ENCODE results near the gene DHRS7.

DNA sequence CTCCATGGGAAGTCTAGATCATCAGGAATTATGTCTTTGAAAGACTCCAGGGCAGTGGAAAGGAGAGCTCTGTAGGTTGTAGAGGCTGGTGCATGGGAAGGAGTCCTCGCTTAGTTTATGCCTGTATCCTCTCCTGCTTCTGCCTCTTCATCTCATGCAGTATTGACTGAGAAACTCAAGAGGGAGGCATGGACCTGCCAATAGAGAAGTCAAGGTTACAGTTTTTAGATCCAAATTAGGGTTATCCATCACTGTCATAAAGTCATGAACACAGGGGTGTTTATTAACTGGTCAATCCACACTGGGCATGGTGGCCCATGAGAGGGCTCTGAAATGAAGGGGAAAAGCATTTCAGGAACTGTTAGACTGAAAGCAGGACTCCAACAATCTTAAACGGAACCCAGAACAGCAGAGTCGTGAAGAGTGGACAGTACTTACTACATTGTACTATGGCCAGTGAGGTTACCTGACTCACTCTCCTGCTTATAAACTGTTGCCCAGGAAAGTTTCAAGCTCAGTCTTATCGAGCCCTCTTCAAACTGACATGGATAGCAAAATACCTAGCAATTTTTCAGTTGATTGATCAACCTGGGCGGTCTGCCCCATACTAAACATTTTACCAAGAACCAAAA is 30.1 kb upstream of the DHRS7 start:
- TF ChIP-seq, protein P1, sequence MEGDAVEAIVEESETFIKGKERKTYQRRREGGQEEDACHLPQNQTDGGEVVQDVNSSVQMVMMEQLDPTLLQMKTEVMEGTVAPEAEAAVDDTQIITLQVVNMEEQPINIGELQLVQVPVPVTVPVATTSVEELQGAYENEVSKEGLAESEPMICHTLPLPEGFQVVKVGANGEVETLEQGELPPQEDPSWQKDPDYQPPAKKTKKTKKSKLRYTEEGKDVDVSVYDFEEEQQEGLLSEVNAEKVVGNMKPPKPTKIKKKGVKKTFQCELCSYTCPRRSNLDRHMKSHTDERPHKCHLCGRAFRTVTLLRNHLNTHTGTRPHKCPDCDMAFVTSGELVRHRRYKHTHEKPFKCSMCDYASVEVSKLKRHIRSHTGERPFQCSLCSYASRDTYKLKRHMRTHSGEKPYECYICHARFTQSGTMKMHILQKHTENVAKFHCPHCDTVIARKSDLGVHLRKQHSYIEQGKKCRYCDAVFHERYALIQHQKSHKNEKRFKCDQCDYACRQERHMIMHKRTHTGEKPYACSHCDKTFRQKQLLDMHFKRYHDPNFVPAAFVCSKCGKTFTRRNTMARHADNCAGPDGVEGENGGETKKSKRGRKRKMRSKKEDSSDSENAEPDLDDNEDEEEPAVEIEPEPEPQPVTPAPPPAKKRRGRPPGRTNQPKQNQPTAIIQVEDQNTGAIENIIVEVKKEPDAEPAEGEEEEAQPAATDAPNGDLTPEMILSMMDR (conservative IDR thresholded peaks at IDR 0.05; ENCODE audit: low read depth in 2 of 2), result peak; percentile 56 to 77
- TF ChIP-seq POLR2AphosphoS5 (IDR thresholded peaks at IDR 0.05; ENCODE audit: low read depth), result no peak
- TF ChIP-seq EZH2 (IDR thresholded peaks at IDR 0.05; ENCODE audit: low read depth, unreplicated experiment), result no peak
- TF ChIP-seq EZH2phosphoT487 (IDR thresholded peaks at IDR 0.05; ENCODE audit: unreplicated experiment), result no peak
- TF ChIP-seq, protein P2, sequence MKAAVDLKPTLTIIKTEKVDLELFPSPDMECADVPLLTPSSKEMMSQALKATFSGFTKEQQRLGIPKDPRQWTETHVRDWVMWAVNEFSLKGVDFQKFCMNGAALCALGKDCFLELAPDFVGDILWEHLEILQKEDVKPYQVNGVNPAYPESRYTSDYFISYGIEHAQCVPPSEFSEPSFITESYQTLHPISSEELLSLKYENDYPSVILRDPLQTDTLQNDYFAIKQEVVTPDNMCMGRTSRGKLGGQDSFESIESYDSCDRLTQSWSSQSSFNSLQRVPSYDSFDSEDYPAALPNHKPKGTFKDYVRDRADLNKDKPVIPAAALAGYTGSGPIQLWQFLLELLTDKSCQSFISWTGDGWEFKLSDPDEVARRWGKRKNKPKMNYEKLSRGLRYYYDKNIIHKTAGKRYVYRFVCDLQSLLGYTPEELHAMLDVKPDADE (IDR thresholded peaks at IDR 0.05), result no peak
- no peak for TF ChIP-seq CREB1 (CRISPR knock-in tag; IDR thresholded peaks at IDR 0.05; ENCODE audit: low read depth)
- no peak for TF ChIP-seq STAT1 (IDR thresholded peaks at IDR 0.05; ENCODE audit: unreplicated experiment)
- no peak for TF ChIP-seq JUNB (IDR thresholded peaks at IDR 0.05; ENCODE audit: unreplicated experiment)
- TF ChIP-seq, protein P3, sequence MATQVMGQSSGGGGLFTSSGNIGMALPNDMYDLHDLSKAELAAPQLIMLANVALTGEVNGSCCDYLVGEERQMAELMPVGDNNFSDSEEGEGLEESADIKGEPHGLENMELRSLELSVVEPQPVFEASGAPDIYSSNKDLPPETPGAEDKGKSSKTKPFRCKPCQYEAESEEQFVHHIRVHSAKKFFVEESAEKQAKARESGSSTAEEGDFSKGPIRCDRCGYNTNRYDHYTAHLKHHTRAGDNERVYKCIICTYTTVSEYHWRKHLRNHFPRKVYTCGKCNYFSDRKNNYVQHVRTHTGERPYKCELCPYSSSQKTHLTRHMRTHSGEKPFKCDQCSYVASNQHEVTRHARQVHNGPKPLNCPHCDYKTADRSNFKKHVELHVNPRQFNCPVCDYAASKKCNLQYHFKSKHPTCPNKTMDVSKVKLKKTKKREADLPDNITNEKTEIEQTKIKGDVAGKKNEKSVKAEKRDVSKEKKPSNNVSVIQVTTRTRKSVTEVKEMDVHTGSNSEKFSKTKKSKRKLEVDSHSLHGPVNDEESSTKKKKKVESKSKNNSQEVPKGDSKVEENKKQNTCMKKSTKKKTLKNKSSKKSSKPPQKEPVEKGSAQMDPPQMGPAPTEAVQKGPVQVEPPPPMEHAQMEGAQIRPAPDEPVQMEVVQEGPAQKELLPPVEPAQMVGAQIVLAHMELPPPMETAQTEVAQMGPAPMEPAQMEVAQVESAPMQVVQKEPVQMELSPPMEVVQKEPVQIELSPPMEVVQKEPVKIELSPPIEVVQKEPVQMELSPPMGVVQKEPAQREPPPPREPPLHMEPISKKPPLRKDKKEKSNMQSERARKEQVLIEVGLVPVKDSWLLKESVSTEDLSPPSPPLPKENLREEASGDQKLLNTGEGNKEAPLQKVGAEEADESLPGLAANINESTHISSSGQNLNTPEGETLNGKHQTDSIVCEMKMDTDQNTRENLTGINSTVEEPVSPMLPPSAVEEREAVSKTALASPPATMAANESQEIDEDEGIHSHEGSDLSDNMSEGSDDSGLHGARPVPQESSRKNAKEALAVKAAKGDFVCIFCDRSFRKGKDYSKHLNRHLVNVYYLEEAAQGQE (IDR thresholded peaks at IDR 0.05; ENCODE audit: unreplicated experiment), result no peak
- no peak for TF ChIP-seq ZNF331 (CRISPR knock-in tag; IDR thresholded peaks at IDR 0.05; ENCODE audit: low read depth)
- no peak for TF ChIP-seq NANOG (IDR thresholded peaks at IDR 0.05; ENCODE audit: borderline replicate concordance)
- TF ChIP-seq, protein P4, sequence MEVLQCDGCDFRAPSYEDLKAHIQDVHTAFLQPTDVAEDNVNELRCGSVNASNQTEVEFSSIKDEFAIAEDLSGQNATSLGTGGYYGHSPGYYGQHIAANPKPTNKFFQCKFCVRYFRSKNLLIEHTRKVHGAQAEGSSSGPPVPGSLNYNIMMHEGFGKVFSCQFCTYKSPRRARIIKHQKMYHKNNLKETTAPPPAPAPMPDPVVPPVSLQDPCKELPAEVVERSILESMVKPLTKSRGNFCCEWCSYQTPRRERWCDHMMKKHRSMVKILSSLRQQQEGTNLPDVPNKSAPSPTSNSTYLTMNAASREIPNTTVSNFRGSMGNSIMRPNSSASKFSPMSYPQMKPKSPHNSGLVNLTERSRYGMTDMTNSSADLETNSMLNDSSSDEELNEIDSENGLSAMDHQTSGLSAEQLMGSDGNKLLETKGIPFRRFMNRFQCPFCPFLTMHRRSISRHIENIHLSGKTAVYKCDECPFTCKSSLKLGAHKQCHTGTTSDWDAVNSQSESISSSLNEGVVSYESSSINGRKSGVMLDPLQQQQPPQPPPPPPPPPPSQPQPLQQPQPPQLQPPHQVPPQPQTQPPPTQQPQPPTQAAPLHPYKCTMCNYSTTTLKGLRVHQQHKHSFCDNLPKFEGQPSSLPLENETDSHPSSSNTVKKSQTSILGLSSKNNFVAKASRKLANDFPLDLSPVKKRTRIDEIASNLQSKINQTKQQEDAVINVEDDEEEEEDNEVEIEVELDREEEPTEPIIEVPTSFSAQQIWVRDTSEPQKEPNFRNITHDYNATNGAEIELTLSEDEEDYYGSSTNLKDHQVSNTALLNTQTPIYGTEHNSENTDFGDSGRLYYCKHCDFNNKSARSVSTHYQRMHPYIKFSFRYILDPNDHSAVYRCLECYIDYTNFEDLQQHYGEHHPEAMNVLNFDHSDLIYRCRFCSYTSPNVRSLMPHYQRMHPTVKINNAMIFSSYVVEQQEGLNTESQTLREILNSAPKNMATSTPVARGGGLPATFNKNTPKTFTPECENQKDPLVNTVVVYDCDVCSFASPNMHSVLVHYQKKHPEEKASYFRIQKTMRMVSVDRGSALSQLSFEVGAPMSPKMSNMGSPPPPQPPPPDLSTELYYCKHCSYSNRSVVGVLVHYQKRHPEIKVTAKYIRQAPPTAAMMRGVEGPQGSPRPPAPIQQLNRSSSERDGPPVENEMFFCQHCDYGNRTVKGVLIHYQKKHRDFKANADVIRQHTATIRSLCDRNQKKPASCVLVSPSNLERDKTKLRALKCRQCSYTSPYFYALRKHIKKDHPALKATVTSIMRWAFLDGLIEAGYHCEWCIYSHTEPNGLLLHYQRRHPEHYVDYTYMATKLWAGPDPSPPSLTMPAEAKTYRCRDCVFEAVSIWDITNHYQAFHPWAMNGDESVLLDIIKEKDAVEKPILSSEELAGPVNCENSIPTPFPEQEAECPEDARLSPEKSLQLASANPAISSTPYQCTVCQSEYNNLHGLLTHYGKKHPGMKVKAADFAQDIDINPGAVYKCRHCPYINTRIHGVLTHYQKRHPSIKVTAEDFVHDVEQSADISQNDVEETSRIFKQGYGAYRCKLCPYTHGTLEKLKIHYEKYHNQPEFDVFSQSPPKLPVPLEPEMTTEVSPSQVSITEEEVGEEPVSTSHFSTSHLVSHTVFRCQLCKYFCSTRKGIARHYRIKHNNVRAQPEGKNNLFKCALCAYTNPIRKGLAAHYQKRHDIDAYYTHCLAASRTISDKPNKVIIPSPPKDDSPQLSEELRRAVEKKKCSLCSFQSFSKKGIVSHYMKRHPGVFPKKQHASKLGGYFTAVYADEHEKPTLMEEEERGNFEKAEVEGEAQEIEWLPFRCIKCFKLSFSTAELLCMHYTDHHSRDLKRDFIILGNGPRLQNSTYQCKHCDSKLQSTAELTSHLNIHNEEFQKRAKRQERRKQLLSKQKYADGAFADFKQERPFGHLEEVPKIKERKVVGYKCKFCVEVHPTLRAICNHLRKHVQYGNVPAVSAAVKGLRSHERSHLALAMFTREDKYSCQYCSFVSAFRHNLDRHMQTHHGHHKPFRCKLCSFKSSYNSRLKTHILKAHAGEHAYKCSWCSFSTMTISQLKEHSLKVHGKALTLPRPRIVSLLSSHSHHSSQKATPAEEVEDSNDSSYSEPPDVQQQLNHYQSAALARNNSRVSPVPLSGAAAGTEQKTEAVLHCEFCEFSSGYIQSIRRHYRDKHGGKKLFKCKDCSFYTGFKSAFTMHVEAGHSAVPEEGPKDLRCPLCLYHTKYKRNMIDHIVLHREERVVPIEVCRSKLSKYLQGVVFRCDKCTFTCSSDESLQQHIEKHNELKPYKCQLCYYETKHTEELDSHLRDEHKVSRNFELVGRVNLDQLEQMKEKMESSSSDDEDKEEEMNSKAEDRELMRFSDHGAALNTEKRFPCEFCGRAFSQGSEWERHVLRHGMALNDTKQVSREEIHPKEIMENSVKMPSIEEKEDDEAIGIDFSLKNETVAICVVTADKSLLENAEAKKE (CRISPR knock-in tag; IDR thresholded peaks at IDR 0.05), result no peak
- TF ChIP-seq ZNF114 (CRISPR knock-in tag; IDR thresholded peaks at IDR 0.05), result no peak
